Medulla oblongata (tissue), 1 donor: Measurements from ENCODE around the gene CDH13.
A peak's percentile ranks its signal among the peaks of the same experiment; 100 is the strongest.

Experiments used
- DNase-seq: peaks from one replicate; pipeline ENCODE4 v3.0.0-alpha.2; 2015; ENCODE audit errors: extremely low spot score

CDH13 gene

DNA sequence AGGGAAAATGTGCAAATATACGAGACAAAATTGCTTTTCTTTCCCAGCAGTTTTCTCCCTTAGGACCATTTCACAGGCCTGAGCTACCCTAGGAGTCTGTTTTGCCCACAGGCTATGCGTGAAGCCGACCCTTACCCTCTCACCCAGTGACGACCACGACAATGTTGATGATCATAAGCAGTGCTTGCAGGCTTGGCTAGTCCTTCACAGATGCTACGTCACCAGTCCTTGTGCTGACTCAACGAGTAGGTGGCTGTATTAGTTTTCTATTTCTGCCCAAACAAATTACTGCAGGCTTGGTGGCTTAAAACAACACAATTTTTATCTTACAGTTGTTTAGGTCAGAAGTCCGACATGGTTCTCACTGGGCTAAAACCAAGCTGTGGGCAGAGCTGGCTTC is 606.4 kb downstream of the CDH13 start:
- DNase-seq = no peak

DNA sequence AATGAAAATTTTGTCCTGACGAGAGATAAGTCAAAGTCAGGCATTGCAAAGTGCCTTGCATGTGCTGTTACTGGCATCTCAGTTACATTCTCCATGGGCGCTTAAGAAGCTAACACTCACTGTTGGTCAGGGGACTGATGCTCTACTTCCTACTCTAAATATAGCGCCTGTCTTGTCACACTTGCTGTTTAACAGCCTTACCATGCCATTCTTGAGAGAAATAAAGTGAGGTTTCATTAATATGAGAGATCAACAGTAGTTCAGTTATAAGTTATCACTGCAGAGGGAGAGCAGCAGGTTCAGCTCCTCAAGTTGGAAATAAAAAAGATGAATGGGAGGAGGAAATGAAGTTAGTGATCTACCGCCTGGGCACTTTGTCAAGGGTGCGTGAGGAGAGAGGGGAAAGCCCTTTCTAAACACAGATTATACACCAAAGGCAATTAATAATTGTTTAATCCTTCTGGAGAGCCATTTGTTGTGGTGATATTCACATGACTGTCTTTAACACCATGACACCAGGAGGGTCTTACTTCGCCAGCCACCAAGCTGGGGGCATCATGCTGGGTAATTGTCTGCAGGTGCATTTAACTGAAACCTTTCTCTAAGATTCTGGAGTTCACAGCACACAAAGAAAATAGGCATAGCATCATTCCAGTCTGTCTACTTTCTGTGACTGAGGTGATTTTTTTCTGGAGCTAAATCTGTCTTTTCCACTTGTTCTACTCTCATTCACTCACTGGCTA is 612.4 kb downstream of the CDH13 start:
- DNase-seq = no peak

DNA sequence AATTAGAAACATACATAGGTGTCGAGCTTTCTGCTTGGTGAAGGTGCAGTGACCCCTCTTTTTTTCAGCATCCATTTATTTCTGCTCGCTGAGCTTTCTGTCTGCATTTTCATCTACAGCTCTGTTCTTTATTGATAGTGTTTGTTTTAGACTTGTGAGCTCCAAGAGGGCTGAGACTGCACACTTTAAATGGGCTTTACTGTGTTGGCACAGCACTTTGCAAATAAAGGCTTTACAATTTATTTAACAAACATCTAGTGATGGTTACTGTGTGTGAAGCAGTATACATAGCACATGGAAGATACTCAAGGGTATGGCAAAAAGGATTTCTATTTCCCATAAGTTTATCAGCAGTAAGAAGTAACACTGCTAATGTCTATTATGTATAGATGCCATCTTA is 617.3 kb downstream of the CDH13 start:
- no peak for DNase-seq

DNA sequence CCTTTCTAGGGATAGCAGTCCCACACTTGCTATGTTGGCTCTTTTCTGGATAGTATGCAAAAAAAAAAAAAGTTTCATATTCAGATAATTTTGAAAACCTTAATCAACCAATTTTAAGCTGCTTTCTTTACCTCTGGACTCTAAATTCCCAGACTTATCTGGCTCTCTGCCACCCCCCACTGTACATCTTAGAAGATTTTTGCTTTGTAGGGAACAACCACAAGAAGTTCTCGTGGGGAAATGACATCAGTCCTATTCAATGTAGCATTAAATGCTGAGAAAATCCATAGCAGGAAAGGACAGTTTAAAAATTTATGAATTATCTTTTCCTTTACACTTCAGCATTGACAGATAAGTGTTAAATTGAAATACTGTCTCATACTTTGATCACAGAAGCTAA is 618.3 kb downstream of the CDH13 start:
- DNase-seq = no peak

DNA sequence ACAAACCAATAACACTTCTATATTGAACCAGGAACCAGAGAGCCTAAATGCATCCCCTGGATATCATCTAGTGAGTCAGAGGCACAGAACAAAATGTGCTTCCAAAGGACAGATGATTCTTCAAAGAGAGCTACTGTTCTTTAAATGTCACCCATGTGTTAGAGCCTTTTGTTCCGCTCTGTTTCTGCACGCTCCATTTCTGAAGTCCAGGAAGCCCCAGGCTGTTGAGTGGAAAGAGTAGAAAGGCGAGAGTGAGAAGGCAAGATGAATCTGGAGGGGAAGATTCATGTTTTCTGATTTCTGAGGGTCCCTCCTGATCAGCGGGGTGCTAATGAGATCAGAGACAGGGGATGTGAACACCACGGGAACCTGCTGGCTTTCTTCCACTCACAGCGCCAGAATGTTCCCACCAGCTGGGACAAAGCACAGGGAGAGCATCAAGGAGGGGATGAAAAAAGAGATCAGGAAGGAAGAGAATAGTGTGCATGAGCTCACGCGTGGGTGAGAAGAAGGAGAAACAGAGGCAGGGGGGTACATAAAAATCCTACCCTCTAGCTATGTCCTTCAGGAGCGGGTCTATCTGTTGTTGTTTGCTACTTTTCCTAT is 621.1 kb downstream of the CDH13 start:
- DNase-seq = peak; percentile 18

DNA sequence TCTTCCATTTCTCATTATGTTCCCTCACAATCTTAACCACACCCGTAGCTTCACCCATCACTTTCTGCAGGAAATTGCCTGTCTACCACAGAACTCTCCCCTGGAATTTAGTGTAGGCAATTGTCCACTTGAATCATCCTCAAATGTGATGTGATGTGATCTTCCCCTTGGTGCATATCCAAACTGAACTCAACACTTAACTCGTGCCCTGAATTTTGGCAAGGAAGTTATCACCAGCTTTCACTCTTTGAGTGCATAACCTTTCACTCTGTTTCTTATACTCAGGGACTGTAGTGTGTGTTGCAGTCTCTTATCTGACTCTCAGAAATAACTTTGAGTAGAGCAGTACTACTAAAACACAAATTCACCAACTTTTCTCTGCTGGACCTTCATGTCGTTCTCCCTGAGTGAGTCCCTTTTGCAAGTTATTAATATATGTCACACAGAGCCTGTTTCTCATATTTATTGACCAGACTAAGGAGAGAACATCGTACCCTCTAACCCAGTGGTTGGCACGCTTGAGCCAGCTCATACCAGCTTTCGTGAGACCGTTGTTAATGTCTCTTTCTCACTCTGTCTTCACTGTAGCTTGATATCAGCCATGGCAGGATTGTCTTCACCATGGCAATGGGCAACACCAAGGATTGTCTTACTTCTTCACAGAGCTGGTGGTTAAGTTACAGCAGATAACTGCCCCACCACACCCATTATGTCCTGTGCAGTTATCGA is 622.1 kb downstream of the CDH13 start:
- DNase-seq = no peak

DNA sequence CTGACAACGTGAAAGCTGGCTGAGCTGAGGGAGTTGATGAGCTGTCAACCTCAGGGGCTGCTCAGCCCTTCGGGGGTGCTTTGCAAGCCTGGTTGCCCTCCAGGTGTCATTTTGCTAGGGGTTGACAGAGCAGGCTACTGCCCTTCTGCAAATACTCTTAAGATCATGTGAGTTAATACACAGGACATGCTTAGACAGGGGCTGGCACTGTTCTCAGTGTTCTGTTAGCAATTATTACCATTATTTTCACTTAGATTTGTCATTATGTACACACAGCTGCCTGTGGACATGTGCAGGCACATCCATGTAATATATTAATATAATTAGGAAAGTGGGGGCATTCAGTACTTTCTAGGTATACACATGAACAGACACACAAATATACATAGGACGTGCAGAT is 626.8 kb downstream of the CDH13 start:
- no peak for DNase-seq

DNA sequence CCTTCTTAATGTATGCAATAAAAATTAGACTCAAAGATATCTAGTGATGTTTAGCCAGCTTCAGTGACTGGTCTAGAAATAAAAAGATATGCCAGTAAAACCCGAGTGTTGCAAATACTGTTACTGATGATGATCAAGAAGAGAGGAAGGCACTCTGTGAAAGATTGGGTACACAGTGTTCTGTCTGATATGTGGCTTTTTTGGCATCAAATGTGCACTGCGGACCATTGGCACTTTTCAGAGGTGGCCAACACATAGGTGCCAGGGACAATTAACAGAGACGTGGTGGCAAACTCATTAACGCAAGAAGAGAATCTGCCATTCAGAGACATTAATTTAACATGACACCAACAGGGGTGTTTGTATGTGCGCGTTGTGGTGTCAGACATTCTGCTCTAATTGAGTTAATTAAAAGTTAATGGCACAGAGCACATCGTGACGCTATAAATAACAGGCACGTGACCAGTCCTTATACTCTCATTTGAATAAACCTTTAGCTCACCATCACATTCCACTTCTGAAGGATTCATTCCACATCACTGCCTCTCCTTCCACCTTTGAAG is 631.7 kb downstream of the CDH13 start:
- no peak for DNase-seq

DNA sequence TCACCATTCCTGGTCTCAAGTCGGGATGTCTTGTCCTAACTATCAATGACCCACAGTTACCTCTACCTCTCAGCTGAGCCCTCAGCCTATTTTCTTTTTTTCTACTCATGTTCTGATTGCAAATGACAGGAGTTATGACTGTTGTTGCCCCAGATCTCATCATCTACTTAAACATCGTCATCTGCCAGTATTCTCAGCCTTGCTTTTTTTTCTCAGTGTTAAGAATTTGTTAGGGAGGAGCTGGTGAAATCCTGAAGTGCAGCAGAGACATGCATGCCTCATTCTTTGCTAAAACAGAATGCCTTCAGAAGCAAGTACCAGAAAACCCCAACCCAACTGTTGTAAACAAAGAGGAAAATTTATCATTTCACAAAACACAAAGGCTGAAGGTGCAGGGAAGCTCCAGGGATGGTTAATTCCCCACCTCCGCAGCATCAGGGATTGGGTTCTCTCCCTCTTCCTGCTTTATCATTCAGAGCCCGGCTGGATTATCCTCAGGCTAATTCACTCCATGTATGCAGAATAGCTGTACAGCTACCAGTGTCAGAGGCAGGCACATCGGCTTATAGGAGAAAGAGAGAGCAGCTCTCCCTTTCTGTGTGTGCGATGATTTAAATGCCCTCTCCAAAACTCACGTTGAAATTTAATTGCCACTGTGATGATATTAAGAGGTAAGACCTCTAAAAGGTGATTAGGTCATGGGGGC is 640.2 kb downstream of the CDH13 start:
- DNase-seq = no peak

DNA sequence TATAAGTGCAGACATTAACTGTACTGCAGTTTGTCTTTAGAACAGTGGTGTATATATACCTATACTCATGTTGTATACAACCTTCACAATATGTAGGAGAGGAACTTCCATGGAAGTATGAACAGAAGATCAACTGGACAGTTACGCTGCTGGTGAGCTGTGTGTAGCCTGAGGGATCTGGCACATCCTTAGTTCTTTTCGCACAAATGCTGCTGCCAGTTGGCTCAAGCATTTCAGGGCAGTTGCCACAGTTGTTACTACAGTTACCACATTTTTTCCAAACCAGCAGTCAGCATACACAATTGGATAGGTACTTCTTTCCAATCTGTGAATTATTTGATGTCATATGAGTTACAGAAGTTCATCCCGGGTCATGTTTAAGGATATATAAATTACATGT is 641.4 kb downstream of the CDH13 start:
- DNase-seq = peak; percentile 22

DNA sequence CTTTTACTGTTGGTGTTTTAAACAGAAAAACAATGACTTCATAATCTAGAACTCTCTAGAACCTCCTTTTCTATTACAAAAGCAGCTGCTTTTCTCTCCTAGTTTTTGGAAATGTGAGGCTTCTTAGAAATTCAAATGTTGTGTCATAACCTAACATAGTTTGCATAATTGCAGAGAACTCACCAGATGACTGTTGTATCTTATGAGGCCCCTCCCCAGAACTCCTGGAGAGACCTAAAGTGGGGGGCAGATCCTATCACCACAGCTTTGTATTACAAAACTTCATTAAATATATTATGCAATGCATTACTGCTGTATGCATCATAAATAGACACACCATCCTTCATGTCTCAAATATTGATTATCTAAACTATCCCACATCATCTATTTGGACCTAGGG is 642.3 kb downstream of the CDH13 start:
- DNase-seq = no peak

DNA sequence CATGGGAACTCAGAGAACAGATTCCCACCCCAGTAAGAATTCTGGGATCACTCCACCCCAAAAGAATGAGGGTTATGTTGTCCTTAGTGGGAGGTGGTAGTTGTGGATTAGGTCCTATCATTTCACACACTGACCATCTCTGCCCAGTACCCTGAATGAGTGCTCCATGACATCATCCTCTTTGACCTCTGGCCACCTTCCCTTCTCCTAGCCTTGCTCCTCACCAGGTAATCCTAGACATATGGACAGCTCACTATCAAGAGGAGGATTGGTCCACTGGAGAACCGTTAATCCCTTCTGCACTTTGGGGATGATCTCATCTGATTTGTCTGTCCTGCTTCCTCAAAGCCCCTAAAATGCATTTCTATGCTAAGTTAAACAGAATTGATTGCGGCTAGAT is 642.8 kb downstream of the CDH13 start:
- no peak for DNase-seq

DNA sequence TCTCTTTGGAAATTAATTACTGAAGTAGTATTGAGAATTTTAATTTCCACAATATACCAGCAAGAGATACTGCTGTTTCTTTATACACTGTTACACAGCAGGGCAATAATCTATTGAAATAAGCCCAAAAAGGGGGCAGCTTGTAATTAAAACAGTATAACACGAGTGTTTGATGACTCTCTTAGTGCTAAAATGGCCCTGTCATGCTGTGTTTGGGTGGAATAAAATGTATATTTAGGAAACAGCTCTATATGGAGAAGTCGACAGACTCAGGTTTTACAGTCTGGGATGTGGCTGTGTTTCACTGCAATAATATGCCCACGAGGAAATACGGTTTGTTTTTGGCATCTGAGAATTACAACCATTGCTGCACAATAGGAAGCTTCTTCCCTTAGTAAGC is 643.3 kb downstream of the CDH13 start:
- no peak for DNase-seq

DNA sequence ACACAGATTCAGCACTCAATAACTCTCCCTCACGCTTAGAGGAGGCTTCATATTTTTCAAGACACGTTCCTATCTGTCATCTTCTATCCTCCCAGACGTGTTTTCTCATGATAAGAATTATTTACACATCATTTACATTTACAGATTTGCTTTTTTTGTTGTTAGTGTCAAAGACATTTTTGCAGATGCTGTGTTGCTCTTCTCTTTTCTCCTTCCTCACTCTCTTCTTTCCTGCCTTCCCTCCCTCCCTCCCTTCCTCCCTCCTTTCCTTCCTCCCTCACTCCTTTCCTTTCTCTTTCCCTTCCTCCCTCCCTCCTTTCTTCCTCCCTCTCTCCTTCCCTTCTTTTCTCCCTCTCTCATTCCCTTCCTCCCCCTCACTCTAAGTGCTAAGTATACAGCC is 643.9 kb downstream of the CDH13 start:
- no peak for DNase-seq

DNA sequence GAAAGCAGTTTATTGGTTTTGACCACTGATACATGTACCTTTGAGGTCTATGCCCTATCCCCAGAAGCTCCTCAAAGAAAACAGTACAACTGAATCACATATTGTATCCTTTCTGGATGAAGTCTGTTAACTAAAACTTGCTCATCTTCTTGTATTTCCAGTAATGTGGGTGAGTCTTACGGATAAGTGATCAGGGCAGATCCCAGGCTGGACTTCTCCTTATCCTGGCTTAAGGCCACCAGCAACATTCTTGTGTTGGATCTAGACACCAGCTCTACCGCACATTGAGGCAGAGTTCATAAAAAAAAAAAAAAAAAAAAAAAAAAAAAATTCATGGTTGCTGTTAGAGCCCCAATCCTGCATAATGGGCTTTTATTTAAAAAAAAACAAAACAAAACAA is 644.4 kb downstream of the CDH13 start:
- DNase-seq = no peak

DNA sequence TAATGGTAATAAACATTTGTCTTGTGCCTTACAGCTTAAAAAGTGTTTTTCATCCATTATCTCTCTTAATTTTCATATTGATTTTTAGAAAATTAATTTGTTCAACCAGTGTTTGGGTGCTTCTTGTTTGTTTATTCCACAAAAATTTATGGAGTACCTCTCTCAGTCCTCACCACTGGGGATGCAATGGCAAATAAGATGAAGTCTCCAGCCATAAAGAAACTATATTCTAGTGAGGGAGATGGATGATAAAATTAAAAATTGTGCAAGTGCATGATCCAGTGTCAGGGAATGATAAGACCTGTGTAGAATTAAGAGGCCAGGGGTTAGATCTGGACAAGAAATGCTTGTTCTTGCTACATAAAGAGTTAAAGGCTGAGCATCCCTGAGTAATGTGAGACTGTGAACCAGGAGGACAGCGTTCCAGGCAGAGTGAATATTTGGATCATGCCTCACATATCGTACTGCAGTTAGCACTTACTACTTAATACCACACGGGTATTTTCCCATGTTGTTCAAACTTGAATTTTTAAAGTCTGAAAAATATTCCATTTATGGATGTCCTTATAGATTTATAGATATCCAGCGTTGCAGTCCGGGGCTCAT is 645.3 kb downstream of the CDH13 start:
- no peak for DNase-seq

DNA sequence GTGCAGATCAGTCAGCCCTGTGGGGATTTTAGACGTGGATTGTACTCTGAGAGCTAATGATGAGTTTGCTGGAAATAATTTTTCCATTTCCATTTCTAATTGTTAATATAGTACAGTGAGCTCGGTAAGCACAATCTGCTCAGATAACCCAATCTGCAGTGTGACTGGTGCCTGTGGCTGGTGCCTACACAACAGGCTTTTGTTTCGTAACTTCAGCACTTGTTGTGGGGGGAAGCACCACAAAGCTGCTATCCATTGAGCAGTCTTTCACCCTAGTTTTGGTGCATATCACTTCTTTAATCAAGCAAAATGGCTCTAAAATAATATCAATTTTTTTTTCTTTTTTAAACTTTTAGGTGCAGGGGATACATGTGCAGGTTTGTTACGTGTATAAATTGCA is 646.1 kb downstream of the CDH13 start:
- peak; percentile 36 for DNase-seq

DNA sequence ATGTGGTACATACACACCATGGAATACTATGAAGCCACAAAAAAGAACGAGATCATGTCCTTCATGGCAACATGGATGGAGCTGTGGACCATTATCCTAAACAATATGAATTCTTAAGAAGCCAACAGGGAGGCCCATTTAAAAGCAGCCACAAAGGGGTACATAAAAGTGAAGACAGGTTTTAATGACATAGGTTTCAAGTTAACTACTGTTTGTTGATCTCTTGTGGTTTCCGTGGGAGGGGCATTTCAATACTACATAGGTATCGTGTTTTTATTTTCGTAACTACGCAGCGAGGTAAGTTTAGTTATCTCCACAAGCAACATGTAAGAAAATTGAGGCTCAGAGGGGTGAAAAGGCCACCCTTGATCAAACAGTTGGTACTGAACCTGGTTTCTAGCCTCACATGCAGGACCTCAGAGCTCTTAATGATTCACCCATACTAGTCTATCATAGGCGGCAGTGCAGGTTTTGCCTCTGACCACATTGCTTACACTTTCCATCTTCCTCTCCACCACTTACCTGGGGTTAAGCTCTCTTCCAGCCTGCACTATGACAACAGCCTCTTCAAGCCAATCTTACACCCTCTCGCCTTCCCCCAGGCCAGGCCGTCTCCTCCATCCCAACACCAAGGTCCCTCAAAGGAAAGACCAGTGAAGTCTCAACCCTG is 646.9 kb downstream of the CDH13 start:
- DNase-seq = no peak

DNA sequence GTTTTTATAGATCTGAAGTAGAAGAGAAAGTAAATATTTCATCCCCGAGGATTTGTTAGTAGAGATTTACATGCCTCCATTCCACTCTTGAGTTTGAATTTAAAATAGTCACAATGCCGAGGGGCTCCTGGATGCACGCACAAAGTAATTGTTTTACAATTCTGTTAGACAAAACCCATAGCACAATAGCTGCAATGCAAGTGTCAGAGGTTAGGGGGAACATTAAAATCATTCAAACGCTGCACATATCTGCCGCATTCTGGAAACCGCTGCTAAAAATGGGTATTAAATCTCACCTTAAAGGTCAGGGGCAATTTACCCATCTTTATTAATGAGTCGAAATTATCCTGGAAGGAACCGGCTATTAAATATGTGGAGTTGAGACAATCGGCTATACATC is 652.5 kb downstream of the CDH13 start:
- DNase-seq = no peak

DNA sequence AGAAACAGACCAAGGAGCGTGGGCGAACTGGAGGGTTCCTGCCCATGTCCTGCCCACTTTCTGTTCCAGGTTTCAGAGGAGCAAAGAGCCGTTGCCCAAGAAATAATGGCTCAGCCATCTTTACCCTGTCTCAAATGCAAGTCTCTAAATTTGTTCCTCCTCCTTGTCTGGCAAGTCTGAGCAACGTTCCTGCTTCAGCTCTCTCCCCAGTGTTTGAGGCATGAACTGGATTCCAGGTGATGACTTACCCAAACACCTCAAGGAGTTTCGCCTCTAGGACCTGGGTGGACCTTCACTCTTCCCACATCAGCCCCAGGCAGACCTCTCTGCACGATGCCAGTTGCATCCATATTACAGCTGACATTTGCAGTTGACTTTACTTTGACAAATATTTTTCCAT is 659.2 kb downstream of the CDH13 start:
- no peak for DNase-seq

DNA sequence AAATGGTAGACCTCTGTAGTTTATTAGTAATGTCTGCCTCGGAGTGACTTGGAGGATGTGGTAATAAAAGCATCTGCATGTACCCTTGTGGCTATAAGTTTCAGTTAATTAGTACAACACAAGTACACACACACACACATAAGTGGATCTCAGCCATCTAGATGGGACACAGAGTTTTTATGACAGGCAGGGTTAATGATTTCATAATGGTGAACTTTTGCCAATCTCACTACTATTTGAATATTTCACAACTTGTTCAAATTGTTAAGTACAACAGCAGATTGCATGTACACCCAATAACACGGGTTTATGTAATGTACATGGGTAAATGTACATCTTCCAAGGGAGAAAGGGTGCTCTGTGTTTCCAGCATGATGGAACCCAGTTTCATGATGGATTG is 669.7 kb downstream of the CDH13 start:
- no peak for DNase-seq
